Measurements from ENCODE around the gene NUFIP1.

Gene NUFIP1

GRCh38 chr13:44971656-44972595, 17.3 kb downstream of the NUFIP1 start:
- TF ChIP-seq MAX (IDR thresholded peaks at IDR 0.05), result no peak
- TF ChIP-seq ZBTB7A (IDR thresholded peaks at IDR 0.05; ENCODE audit: low read depth), result no peak
- TF ChIP-seq RAD21 (IDR thresholded peaks at IDR 0.05; ENCODE audit: low read depth), result no peak
- TF ChIP-seq EP300 (IDR thresholded peaks at IDR 0.05; ENCODE audit: borderline replicate concordance), result no peak
- TF ChIP-seq TAF1 (IDR thresholded peaks at IDR 0.05; ENCODE audit: low read depth), result no peak
- no peak for TF ChIP-seq FOXM1 (IDR thresholded peaks at IDR 0.05; ENCODE audit: borderline replicate concordance, low read depth)
- TF ChIP-seq NFIC (IDR thresholded peaks at IDR 0.05), result no peak

- TF ChIP-seq TCF12 (IDR thresholded peaks at IDR 0.05; ENCODE audit: low read depth), result no peak
- TF ChIP-seq RAD21 (IDR thresholded peaks at IDR 0.05; ENCODE audit: low read depth), result peak; percentile 73
Observed at GRCh38 chr13:44969551-44970484, 19.5 kb downstream of the NUFIP1 start.

- TF ChIP-seq MAX (IDR thresholded peaks at IDR 0.05), result no peak
- no peak for TF ChIP-seq EGR1 (IDR thresholded peaks at IDR 0.05)
Observed at GRCh38 chr13:44968434-44968815, 20.8 kb downstream of the NUFIP1 start.

- TF ChIP-seq RAD21 (IDR thresholded peaks at IDR 0.05; ENCODE audit: low read depth) (no peak), CREB1 (IDR thresholded peaks at IDR 0.05; ENCODE audit: low read depth) (no peak), ZBTB7A (IDR thresholded peaks at IDR 0.05; ENCODE audit: low read depth) (no peak), EGR1 (IDR thresholded peaks at IDR 0.05) (no peak), EP300 (IDR thresholded peaks at IDR 0.05; ENCODE audit: borderline replicate concordance) (no peak), MAX (IDR thresholded peaks at IDR 0.05) (no peak), TEAD4 (IDR thresholded peaks at IDR 0.05) (no peak), TAF1 (IDR thresholded peaks at IDR 0.05; ENCODE audit: low read depth) (no peak), FOXM1 (IDR thresholded peaks at IDR 0.05; ENCODE audit: borderline replicate concordance, low read depth) (no peak), TCF12 (IDR thresholded peaks at IDR 0.05; ENCODE audit: low read depth) (no peak), CEBPB (IDR thresholded peaks at IDR 0.05) (no peak), NFIC (IDR thresholded peaks at IDR 0.05) (no peak), YY1 (IDR thresholded peaks at IDR 0.05; ENCODE audit: low read depth) (no peak), USF1 (IDR thresholded peaks at IDR 0.05) (no peak)
- TF ChIP-seq, protein P1, sequence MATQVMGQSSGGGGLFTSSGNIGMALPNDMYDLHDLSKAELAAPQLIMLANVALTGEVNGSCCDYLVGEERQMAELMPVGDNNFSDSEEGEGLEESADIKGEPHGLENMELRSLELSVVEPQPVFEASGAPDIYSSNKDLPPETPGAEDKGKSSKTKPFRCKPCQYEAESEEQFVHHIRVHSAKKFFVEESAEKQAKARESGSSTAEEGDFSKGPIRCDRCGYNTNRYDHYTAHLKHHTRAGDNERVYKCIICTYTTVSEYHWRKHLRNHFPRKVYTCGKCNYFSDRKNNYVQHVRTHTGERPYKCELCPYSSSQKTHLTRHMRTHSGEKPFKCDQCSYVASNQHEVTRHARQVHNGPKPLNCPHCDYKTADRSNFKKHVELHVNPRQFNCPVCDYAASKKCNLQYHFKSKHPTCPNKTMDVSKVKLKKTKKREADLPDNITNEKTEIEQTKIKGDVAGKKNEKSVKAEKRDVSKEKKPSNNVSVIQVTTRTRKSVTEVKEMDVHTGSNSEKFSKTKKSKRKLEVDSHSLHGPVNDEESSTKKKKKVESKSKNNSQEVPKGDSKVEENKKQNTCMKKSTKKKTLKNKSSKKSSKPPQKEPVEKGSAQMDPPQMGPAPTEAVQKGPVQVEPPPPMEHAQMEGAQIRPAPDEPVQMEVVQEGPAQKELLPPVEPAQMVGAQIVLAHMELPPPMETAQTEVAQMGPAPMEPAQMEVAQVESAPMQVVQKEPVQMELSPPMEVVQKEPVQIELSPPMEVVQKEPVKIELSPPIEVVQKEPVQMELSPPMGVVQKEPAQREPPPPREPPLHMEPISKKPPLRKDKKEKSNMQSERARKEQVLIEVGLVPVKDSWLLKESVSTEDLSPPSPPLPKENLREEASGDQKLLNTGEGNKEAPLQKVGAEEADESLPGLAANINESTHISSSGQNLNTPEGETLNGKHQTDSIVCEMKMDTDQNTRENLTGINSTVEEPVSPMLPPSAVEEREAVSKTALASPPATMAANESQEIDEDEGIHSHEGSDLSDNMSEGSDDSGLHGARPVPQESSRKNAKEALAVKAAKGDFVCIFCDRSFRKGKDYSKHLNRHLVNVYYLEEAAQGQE (IDR thresholded peaks at IDR 0.05; ENCODE audit: low read depth), result no peak
Observed at GRCh38 chr13:44967704-44968433, 21.4 kb downstream of the NUFIP1 start.

DNA sequence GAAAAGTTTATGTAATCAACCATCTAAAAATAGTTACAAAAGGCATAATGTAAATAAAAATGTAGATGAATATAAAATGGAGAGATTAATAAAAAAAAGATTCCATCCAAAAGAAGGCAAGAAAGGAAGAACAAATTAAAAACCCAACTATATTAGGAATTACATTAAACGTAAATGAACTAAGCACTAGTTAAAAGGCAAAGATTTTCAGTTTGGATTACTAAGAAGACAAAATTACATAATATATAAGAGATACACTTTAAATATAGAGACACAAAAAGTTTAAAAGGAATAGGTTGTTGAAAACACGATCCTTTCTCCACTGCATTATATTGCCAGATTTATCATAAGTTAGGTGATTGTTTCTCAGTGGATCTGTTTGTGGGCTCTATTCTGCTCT, 27.3 kb downstream of the NUFIP1 start:
- TF ChIP-seq EGR1 (IDR thresholded peaks at IDR 0.05), result no peak
- no peak for TF ChIP-seq TEAD4 (IDR thresholded peaks at IDR 0.05)
- TF ChIP-seq MAX (IDR thresholded peaks at IDR 0.05), result no peak
- no peak for TF ChIP-seq CREB1 (IDR thresholded peaks at IDR 0.05; ENCODE audit: low read depth)
- TF ChIP-seq NFIC (IDR thresholded peaks at IDR 0.05), result no peak
- TF ChIP-seq, protein P1 (IDR thresholded peaks at IDR 0.05; ENCODE audit: low read depth), result no peak
- no peak for TF ChIP-seq USF1 (IDR thresholded peaks at IDR 0.05)
- TF ChIP-seq TCF12 (IDR thresholded peaks at IDR 0.05; ENCODE audit: low read depth), result no peak
- no peak for TF ChIP-seq CEBPB (IDR thresholded peaks at IDR 0.05)
- TF ChIP-seq FOXM1 (IDR thresholded peaks at IDR 0.05; ENCODE audit: borderline replicate concordance, low read depth), result no peak
